ENCODE data around the gene LMO1. TPM values are rescaled to one million over a fixed set of nuclear protein-coding genes. Genes with fewer than 3 reads are reported as not detected.
A peak's percentile ranks its signal among the peaks of the same experiment; 100 is the strongest.

Gene LMO1
- total and polyA plus RNA-seq, 5 donors from 2014 or later = 0.24 TPM; not detected in 4

- no peak for ATAC-seq (ENCODE audit: low read depth in 2 of 2)
- Histone ChIP-seq H3K4me1 (ENCODE audit: control insufficient read depth, insufficient read depth, low read length, poor library complexity, severe bottlenecking) (no peaks in the 10 kb centered on the region), H3K4me3 (ENCODE audit: low read depth, low read length) (no peak overlapping the region), H3K27ac (ENCODE audit: insufficient read depth, low read length, poor library complexity, severe bottlenecking) (no peak overlapping the region), H3K9me3 (ENCODE audit: control insufficient read depth in 2 of 2, low read length in 2 of 2) (no peaks in the 10 kb centered on the region), H3K36me3 (ENCODE audit: control insufficient read depth, insufficient read depth, low read length) (no peaks in the 10 kb centered on the region), H3K27me3 (ENCODE audit: control insufficient read depth, insufficient read depth, low read length) (peaks cover 7% of the 10 kb centered on the region)
- H3K4me1 Mint-ChIP-seq = no peaks in the 10 kb centered on the region
- no peak for DNase-seq
- no peak overlapping the region for H3K4me3 Mint-ChIP-seq
- no peak overlapping the region for H3K27ac Mint-ChIP-seq
- no peaks in the 10 kb centered on the region for H3K36me3 Mint-ChIP-seq
- peaks cover 19% of the 10 kb centered on the region for H3K27me3 Mint-ChIP-seq
- no peaks in the 10 kb centered on the region for H3K9me3 Mint-ChIP-seq
These were observed 12.8 kb upstream of the LMO1 start for GRCh38 chr11:8276528-8276927.

- Mint-ChIP-seq H3K9me3 (no peaks in the 10 kb centered on the region), H3K4me3 (no peak overlapping the region), H3K27me3 (peaks cover 42% of the 10 kb centered on the region), H3K36me3 (no peaks in the 10 kb centered on the region), H3K27ac (no peak overlapping the region), H3K4me1 (peaks cover 0 to 3% (median 0%) of the 10 kb centered on the region in 4 donors)
- H3K4me3 ChIP-seq (ENCODE audit: low read depth, low read length) = no peak overlapping the region
- DNase-seq (no peak), ATAC-seq (ENCODE audit: low read depth in 2 of 2) (no peak)
- H3K27me3 ChIP-seq (ENCODE audit: control insufficient read depth, insufficient read depth, low read length) = peaks cover 22% of the 10 kb centered on the region
- no peaks in the 10 kb centered on the region for H3K36me3 ChIP-seq (ENCODE audit: control insufficient read depth, insufficient read depth, low read length)
- H3K9me3 ChIP-seq (ENCODE audit: control insufficient read depth in 2 of 2, low read length in 2 of 2) = no peaks in the 10 kb centered on the region
- H3K27ac ChIP-seq (ENCODE audit: insufficient read depth, low read length, poor library complexity, severe bottlenecking) = no peak overlapping the region
- peaks cover under 1% of the 10 kb centered on the region for H3K4me1 ChIP-seq (ENCODE audit: control insufficient read depth, insufficient read depth, low read length, poor library complexity, severe bottlenecking)
These were observed 9.6 kb upstream of the LMO1 start for GRCh38 chr11:8273287-8273686.

GRCh38 chr11:8271106-8271886 is 7.6 kb upstream of the LMO1 start:
- Histone ChIP-seq H3K4me1 (ENCODE audit: control insufficient read depth, insufficient read depth, low read length, poor library complexity, severe bottlenecking) (peaks cover 8% of the 10 kb centered on the region), H3K4me3 (ENCODE audit: low read depth, low read length) (no peak overlapping the region), H3K27me3 (ENCODE audit: control insufficient read depth, insufficient read depth, low read length) (peaks cover 25% of the 10 kb centered on the region), H3K27ac (ENCODE audit: insufficient read depth, low read length, poor library complexity, severe bottlenecking) (no peak overlapping the region), H3K36me3 (ENCODE audit: control insufficient read depth, insufficient read depth, low read length) (no peaks in the 10 kb centered on the region), H3K9me3 (ENCODE audit: control insufficient read depth in 2 of 2, low read length in 2 of 2) (no peaks in the 10 kb centered on the region)
- no peak for DNase-seq
- Mint-ChIP-seq H3K4me1 (peaks cover 0 to 7% (median 0%) of the 10 kb centered on the region in 4 donors), H3K27me3 (peaks cover 48% of the 10 kb centered on the region), H3K4me3 (no peak overlapping the region), H3K9me3 (no peaks in the 10 kb centered on the region), H3K27ac (no peak overlapping the region), H3K36me3 (no peaks in the 10 kb centered on the region)
- ATAC-seq (ENCODE audit: low read depth in 2 of 2) = no peak

- Mint-ChIP-seq H3K27me3 (peaks cover 60% of the 10 kb centered on the region), H3K4me1 (peaks cover 0 to 7% (median 0%) of the 10 kb centered on the region in 4 donors), H3K36me3 (no peaks in the 10 kb centered on the region), H3K4me3 (no peak overlapping the region), H3K27ac (no peak overlapping the region), H3K9me3 (peaks cover 0 to 4% (median 0%) of the 10 kb centered on the region in 7 donors)
- peaks cover 25% of the 10 kb centered on the region for H3K27me3 ChIP-seq (ENCODE audit: control insufficient read depth, insufficient read depth, low read length)
- DNase-seq (no peak), ATAC-seq (ENCODE audit: low read depth in 2 of 2) (no peak)
- H3K9me3 ChIP-seq (ENCODE audit: control insufficient read depth in 2 of 2, low read length in 2 of 2) = no peaks in the 10 kb centered on the region
- H3K36me3 ChIP-seq (ENCODE audit: control insufficient read depth, insufficient read depth, low read length) = no peaks in the 10 kb centered on the region
- no peak overlapping the region for H3K4me3 ChIP-seq (ENCODE audit: low read depth, low read length)
- peaks cover 8% of the 10 kb centered on the region for H3K4me1 ChIP-seq (ENCODE audit: control insufficient read depth, insufficient read depth, low read length, poor library complexity, severe bottlenecking)
- H3K27ac ChIP-seq (ENCODE audit: insufficient read depth, low read length, poor library complexity, severe bottlenecking) = no peak overlapping the region
These were observed 6.0 kb upstream of the LMO1 start for GRCh38 chr11:8269636-8270035.

- H3K4me1 Mint-ChIP-seq = peaks cover 0 to 16% (median 5%) of the 10 kb centered on the region in 4 donors
These were observed 5.1 kb upstream of the LMO1 start for GRCh38 chr11:8268530-8269400.

GRCh38 chr11:8267831-8268529 is 4.3 kb upstream of the LMO1 start:
- H3K27ac ChIP-seq (ENCODE audit: insufficient read depth, low read length, poor library complexity, severe bottlenecking) = no peak overlapping the region
- ATAC-seq (ENCODE audit: low read depth in 2 of 2) = peak in 1 of 2 donors; percentile 41
- peak overlapping the region in 2 of 4 donors; percentile 44 to 46 for H3K4me3 Mint-ChIP-seq
- peaks cover 18% of the 10 kb centered on the region for H3K4me1 ChIP-seq (ENCODE audit: control insufficient read depth, insufficient read depth, low read length, poor library complexity, severe bottlenecking)
- H3K27me3 ChIP-seq (ENCODE audit: control insufficient read depth, insufficient read depth, low read length) = peaks cover 26% of the 10 kb centered on the region
- H3K4me1 Mint-ChIP-seq = peaks cover 0 to 21% (median 8%) of the 10 kb centered on the region in 4 donors
- peaks cover 74% of the 10 kb centered on the region for H3K27me3 Mint-ChIP-seq
- no peaks in the 10 kb centered on the region for H3K36me3 Mint-ChIP-seq
- H3K9me3 ChIP-seq (ENCODE audit: control insufficient read depth in 2 of 2, low read length in 2 of 2) = no peaks in the 10 kb centered on the region
- no peak overlapping the region for H3K4me3 ChIP-seq (ENCODE audit: low read depth, low read length)
- H3K9me3 Mint-ChIP-seq = peaks cover 0 to 4% (median 0%) of the 10 kb centered on the region in 7 donors
- no peaks in the 10 kb centered on the region for H3K36me3 ChIP-seq (ENCODE audit: control insufficient read depth, insufficient read depth, low read length)
- peak in 1 of 3 donors; percentile 27 for DNase-seq
- no peak overlapping the region for H3K27ac Mint-ChIP-seq

More at GRCh38 chr11:8268530-8269400, 5.1 kb upstream of the LMO1 start:
- Mint-ChIP-seq H3K27me3 (peaks cover 69% of the 10 kb centered on the region), H3K27ac (no peak overlapping the region), H3K9me3 (peaks cover 0 to 4% (median 0%) of the 10 kb centered on the region in 7 donors), H3K36me3 (no peaks in the 10 kb centered on the region), H3K4me3 (peak overlapping the region in 3 of 4 donors; percentile 38 to 57 (median 48))
- H3K4me3 ChIP-seq (ENCODE audit: low read depth, low read length) = no peak overlapping the region
- ATAC-seq (ENCODE audit: low read depth in 2 of 2) (no peak), DNase-seq (no peak)
- no peaks in the 10 kb centered on the region for H3K36me3 ChIP-seq (ENCODE audit: control insufficient read depth, insufficient read depth, low read length)
- H3K27ac ChIP-seq (ENCODE audit: insufficient read depth, low read length, poor library complexity, severe bottlenecking) = no peak overlapping the region
- H3K9me3 ChIP-seq (ENCODE audit: control insufficient read depth in 2 of 2, low read length in 2 of 2) = no peaks in the 10 kb centered on the region
- peaks cover 12% of the 10 kb centered on the region for H3K4me1 ChIP-seq (ENCODE audit: control insufficient read depth, insufficient read depth, low read length, poor library complexity, severe bottlenecking)
- peaks cover 22% of the 10 kb centered on the region for H3K27me3 ChIP-seq (ENCODE audit: control insufficient read depth, insufficient read depth, low read length)

GRCh38 chr11:8267280-8267679 is 3.6 kb upstream of the LMO1 start:
- Mint-ChIP-seq H3K9me3 (peaks cover 0 to 4% (median 0%) of the 10 kb centered on the region in 7 donors), H3K27ac (no peak overlapping the region), H3K4me1 (peaks cover 0 to 21% (median 8%) of the 10 kb centered on the region in 4 donors), H3K27me3 (peaks cover 79% of the 10 kb centered on the region), H3K36me3 (no peaks in the 10 kb centered on the region), H3K4me3 (peak overlapping the region in 2 of 4 donors; percentile 43 to 46)
- Histone ChIP-seq H3K4me3 (ENCODE audit: low read depth, low read length) (no peak overlapping the region), H3K27me3 (ENCODE audit: control insufficient read depth, insufficient read depth, low read length) (peaks cover 22% of the 10 kb centered on the region), H3K9me3 (ENCODE audit: control insufficient read depth in 2 of 2, low read length in 2 of 2) (no peaks in the 10 kb centered on the region), H3K27ac (ENCODE audit: insufficient read depth, low read length, poor library complexity, severe bottlenecking) (no peak overlapping the region), H3K36me3 (ENCODE audit: control insufficient read depth, insufficient read depth, low read length) (no peaks in the 10 kb centered on the region), H3K4me1 (ENCODE audit: control insufficient read depth, insufficient read depth, low read length, poor library complexity, severe bottlenecking) (peaks cover 23% of the 10 kb centered on the region)
- DNase-seq (no peak), ATAC-seq (ENCODE audit: low read depth in 2 of 2) (no peak)

All from CD4-positive, CD25-positive, alpha-beta regulatory T cell (primary cell).